ENCODE results near the gene B3GNT2.
"Not testable (repeated sequence)": the region's sequence is repeated elsewhere in the genome, so short reads cannot be mapped to it uniquely, and the experiment has no call there.

B3GNT2 gene

GRCh38 chr2:62231541-62231940, 35.6 kb downstream of the B3GNT2 start:
- no peak for DNase-seq (ENCODE audit: low read depth in 2 of 2, low spot score in 1 of 2)

GRCh38 chr2:62234755-62235655, 39.1 kb downstream of the B3GNT2 start:
- no peak for DNase-seq (ENCODE audit: low read depth in 2 of 2, low spot score in 1 of 2)

GRCh38 chr2:62236499-62236898, 40.6 kb downstream of the B3GNT2 start:
- DNase-seq (ENCODE audit: low read depth in 2 of 2, low spot score in 1 of 2), result no peak

GRCh38 chr2:62238236-62238635, 42.3 kb downstream of the B3GNT2 start:
- no peak for DNase-seq (ENCODE audit: low read depth in 2 of 2, low spot score in 1 of 2)

- no peak for DNase-seq (ENCODE audit: low read depth in 2 of 2, low spot score in 1 of 2)
These were observed 44.6 kb downstream of the B3GNT2 start for GRCh38 chr2:62240546-62240945.

GRCh38 chr2:62243983-62244382, 48.1 kb downstream of the B3GNT2 start:
- DNase-seq (ENCODE audit: low read depth in 2 of 2, low spot score in 1 of 2), result no peak

GRCh38 chr2:62248226-62248625, 52.3 kb downstream of the B3GNT2 start:
- DNase-seq (ENCODE audit: low read depth in 2 of 2, low spot score in 1 of 2), result no peak

- no peak for DNase-seq (ENCODE audit: low read depth in 2 of 2, low spot score in 1 of 2)
These were observed 54.3 kb downstream of the B3GNT2 start for GRCh38 chr2:62250239-62250638.

GRCh38 chr2:62254424-62255266, 58.7 kb downstream of the B3GNT2 start:
- no peak for DNase-seq (ENCODE audit: low read depth in 2 of 2, low spot score in 1 of 2)

GRCh38 chr2:62257466-62257865, 61.6 kb downstream of the B3GNT2 start:
- no peak for DNase-seq (ENCODE audit: low read depth in 2 of 2, low spot score in 1 of 2)

- no peak for DNase-seq (ENCODE audit: low read depth in 2 of 2, low spot score in 1 of 2)
These were observed 67.3 kb downstream of the B3GNT2 start for GRCh38 chr2:62263076-62263715.

- DNase-seq (ENCODE audit: low read depth in 2 of 2, low spot score in 1 of 2), result no peak
These were observed 68.3 kb downstream of the B3GNT2 start for GRCh38 chr2:62264186-62264585.

- no peak for DNase-seq (ENCODE audit: low read depth in 2 of 2, low spot score in 1 of 2)
These were observed 69.2 kb downstream of the B3GNT2 start for GRCh38 chr2:62265106-62265505.

- no peak for DNase-seq (ENCODE audit: low read depth in 2 of 2, low spot score in 1 of 2)
These were observed 70.6 kb downstream of the B3GNT2 start for GRCh38 chr2:62266433-62267038.

GRCh38 chr2:62267696-62268095, 71.8 kb downstream of the B3GNT2 start:
- no peak for DNase-seq (ENCODE audit: low read depth in 2 of 2, low spot score in 1 of 2)

GRCh38 chr2:62268681-62269188, 72.8 kb downstream of the B3GNT2 start:
- DNase-seq (ENCODE audit: low read depth in 2 of 2, low spot score in 1 of 2), result not testable (repeated sequence)

- DNase-seq (ENCODE audit: low read depth in 2 of 2, low spot score in 1 of 2), result no peak
These were observed 74.8 kb downstream of the B3GNT2 start for GRCh38 chr2:62270728-62271127.
